HG02884 (cell line): ENCODE results near the gene LHCGR.
"Not testable (repeated sequence)": the region's sequence is repeated elsewhere in the genome, so short reads cannot be mapped to it uniquely, and the experiment has no call there.

Source experiments
- ATAC-seq: cut with Tn5 transposase; IDR thresholded peaks from one replicate; pipeline ENCODE4 v1.9.1; 2021; ENCODE audit warnings: mild to moderate bottlenecking, moderate library complexity; ENCODE audit not compliant: unreplicated experiment

LHCGR gene

DNA sequence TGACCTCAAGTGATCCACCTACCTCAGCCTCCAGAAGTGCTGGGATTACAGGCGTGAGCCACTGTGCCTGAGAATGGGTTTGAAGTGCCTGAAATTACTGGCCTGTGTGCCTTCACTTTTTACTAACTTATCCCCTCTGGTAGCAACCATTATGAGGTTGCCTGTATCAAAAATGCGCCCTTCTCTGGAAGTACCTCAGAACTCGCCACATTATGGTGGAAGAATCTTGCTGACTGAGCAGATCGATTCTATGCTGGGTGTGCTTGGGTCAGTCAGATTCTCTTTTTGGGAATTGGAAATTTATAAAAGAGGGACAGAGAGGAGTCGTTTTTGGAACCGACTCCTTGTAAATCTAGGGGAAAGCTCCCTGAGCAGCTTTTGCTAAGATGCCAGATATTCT lies 8.2 kb downstream of the LHCGR start:
- ATAC-seq: no peak

DNA sequence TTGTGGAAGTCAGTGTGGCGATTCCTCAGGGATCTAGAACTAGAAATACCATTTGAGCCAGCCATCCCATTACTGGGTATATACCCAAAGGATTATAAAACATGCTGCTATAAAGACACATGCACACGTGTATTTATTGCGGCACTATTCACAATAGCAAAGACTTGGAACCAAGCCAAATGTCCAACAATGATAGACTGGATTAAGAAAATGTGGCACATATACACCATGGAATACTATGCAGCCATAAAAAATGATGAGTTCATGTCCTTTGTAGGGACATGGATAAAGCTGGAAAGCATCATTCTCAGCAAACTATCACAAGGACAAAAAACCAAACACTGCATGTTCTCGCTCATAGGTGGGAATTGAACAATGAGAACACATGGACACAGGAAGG lies 16.3 kb downstream of the LHCGR start:
- not testable (repeated sequence) for ATAC-seq

DNA sequence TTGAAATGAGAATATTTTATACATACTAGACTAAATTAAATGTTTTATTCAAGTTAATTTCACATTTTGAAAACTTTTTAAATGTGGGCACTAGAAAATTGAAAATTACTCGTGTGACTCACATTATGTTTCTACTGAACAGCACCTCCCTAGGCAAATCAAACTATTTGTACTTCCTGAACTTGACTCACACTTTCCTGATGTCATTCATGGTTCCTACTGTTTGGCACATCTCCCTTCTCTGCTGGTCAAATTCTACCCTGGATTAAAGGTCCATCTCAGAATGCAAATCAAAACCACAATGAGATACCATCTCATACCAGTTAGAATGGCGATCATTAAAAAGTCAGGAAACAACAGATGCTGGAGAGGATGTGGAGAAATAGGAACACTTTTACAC lies 16.7 kb downstream of the LHCGR start:
- ATAC-seq: no peak

DNA sequence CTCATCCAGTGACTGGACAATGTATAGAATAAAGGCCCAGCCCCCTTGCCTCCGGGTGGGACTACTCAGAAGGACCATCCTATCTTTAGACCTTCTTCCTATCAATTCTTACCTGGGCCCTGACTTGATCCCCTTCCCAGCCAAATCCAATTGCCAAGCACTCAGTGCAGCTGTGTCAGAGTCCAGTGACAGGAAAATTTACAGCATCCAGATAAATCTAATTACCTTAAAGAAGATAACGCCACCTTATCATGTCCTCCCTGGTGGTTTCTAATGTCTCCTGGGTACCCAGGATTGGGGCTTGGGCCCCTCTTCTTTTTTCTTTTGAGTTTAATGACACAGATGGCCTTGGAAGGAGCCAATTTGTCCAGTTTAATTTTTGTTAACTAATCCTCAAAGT lies 19.3 kb downstream of the LHCGR start:
- ATAC-seq: no peak

DNA sequence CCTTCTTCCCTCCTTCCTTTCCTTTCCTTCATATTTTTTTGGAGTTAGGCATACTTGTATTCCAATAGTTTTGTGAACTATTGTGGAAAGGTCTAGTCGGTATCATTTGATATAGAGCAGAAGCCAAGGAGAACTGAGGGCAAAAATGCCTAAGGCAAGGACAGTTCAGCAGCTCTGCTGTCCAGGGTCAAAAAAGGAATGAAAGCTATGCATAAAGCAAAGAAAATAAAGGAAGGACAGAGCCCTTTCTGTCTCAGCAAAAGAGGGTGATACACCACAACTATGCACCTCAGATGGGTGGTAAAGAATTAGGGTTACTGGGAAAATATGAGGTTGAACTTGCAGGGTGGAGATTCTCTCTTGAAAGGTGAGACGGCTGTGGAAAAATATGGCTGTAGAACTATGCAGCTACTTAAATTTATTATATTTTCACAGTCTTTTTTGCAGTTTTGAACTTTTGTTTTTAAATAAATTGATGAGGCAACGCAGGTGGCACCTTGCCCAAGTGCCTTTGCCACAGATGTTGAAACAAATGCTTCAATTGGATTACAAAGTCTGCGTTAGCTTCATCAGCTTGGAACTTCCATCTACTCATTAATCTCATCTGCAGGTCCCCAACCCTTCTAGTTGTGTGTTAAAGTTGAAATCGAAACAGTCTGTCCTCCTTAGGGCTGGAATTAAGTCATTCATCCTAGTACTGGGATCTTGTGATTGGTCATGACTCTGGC lies 20.8 kb downstream of the LHCGR start:
- no peak for ATAC-seq

DNA sequence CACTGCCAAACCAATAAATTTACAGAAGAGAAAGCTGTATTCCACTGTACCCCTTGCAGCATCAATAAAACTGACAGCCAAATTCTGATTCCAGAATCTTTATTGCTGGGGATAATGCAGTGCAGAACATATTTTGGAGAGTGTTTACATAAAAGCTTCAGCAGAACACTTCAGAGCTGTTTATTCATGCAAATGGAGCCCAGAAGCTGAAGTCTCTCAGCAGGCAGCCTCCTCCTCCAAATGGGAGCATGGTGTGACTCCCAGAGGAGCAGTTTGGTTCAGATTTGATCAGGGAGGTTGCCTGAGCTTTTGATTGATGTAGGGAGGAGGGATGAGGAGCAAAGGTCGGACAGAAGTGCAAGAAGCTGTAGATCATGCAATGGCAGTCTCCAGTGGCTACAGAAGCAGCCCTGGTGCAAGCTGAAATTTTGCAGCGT lies 22.4 kb downstream of the LHCGR start:
- no peak for ATAC-seq

DNA sequence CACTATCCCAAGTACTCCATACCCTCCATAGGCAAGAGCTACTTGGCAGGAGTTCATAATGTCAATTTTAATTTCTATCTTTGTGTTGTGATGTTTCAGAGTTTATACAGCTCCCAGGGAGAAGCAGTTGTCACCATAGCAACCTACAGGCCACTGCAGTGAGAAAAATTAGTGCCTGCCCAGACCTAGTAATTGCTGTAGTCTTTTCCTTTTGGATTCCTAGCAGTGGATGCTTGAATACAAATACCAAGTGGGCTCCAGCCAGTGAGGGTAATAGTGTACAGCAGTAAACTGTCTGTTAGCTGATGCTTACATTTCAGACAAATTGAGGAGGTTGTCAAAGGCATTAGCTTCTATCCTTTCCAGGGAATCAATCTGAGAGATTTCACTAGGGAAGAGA lies 26.7 kb downstream of the LHCGR start:
- ATAC-seq: no peak

DNA sequence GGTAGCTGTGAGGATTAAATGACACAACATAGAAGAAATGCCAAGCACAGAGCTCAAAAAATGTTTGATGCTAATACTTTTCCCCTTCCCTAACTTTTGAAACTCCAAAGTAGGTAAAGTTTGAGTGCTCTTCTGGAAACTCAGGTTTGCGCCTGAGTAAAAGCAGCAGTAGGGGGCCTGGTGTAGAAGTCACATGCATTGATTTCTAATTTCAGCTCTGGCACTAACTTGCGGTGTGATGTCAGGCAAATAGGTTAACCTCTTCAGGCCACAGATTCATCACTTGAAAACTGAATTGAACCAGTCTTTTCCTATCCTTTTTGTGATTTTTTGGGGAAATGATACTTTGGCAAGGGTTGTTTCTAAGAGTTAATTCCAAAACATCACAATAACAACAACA lies 27.2 kb downstream of the LHCGR start:
- ATAC-seq: no peak

DNA sequence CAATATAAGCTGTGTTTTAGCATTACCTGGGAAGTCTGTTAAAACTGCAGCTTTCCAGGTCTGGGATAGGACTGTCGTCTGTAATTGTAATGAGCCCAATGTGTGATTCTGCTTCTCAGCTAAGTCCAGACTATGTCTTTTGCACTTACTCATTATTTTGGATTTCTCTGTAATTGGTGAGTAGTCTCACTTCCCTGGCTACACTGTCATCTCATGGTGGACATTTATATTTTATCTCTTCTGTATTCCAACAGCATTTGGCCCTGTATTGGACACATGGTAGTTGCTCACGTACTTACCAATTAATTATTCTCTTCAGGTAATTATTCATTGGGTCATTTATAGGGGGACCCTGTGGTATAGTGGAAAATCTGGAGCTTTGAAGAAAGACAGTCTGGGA lies 28.0 kb downstream of the LHCGR start:
- ATAC-seq: no peak

DNA sequence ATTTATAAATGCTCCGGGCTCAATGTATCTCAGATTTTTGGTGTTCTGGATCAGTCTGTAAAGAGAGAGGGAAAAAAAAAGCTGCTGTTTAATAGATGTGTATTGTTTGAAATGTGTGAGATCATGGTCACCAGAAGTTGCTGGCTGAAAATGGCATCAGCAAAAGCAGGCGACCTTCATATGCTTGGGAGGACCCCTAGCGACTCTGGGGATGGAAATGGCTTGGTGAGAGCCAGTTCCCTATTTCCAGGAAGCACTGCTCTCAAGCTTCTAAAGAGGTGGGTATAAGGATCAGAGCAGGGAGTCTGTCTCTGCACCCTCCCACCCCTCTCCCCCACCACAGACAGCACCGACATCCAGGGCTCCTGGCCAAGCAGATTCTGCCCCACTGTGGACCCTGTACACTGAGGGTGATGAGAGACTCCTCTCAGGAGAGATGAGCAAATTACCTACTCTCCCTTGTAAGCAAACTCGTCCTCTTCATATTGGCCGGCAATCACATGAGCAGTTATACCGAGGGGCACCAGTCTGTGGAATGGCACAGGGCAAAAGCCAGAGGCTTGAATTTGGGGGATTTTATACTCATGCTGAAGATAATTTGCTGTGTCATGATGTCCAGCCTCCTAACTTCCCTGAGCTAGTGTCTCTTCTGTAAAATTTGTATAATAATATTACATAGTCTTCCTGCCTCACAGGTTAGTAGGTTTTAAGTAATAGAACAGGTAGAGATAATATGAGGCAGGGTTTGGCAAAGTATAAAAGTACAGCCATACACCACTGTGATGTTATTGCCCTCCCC lies 29.6 kb downstream of the LHCGR start:
- no peak for ATAC-seq

DNA sequence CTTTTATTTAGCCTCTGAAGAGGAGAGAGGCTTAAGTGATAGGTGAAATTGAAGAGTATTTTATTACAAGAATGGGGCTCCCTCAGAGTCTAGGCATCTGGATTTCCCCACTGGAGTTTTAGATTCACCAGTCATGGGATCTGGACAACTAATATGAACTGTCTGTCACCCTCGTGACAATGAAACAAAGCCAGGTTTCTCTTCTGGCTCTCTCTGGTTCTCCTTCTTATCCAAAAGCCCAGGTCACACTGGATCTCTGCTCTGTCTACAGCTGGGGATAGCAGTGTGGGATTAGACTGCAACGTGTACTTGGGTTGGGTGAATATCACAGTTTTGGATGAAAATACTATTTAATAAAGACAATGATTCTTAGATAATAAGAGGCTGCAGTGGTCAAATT lies 31.2 kb downstream of the LHCGR start:
- ATAC-seq: no peak

DNA sequence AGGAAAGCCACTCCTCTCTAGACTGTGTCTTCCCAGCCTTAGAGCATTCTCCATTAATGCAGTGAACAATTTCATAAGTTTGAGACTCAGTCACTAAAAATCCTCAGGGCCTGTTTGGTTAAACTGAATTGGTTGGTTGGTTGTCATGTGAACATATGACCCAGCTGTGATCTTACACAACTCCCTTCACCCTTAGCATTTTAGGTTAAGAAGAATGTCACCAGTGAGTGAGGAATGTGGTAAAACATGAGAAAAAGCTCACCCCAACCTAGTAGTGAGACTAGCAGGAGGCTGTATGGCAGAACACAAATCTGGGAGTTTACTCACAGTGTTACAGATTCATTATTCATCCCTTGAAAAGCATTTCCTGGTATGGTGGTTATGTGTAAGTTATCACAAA lies 32.4 kb downstream of the LHCGR start:
- ATAC-seq: no peak

DNA sequence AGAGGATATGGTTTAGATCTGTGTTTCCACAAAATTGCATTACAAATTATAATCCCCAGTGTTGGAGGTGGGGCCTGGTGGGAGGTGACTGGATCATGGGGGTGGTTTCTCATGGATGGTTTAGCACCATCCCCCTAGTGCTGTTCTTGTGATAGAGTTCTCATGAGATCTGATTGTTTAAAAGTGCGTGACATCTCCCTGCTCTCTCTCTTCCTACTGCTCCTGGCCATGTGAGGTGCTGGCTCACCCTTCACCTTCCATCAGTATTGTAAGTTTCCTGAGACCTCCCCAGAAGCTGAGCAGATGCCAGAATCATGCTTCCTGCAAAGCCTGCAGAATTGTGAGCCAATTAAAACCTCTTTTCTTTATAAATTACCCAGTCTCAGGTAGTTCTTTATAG lies 33.1 kb downstream of the LHCGR start:
- no peak for ATAC-seq

DNA sequence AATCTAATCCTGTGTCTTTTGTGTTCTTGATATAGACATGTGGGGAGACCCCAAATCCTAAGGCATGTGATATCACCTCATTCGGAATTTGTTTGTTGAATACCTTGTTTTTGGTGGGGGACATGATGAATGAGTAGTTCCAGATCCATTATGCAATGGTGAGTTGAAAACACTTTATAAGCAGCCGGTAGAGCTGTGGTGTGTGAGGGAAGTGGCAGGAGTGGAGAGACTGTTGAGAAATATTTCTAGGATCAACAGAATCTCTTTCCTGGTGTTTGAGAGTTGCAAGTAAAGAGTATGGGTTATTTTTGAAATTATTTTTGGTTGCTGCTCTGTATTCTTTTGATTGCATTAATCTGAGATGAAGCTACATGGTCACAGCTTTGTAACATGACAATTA lies 34.4 kb downstream of the LHCGR start:
- no peak for ATAC-seq

DNA sequence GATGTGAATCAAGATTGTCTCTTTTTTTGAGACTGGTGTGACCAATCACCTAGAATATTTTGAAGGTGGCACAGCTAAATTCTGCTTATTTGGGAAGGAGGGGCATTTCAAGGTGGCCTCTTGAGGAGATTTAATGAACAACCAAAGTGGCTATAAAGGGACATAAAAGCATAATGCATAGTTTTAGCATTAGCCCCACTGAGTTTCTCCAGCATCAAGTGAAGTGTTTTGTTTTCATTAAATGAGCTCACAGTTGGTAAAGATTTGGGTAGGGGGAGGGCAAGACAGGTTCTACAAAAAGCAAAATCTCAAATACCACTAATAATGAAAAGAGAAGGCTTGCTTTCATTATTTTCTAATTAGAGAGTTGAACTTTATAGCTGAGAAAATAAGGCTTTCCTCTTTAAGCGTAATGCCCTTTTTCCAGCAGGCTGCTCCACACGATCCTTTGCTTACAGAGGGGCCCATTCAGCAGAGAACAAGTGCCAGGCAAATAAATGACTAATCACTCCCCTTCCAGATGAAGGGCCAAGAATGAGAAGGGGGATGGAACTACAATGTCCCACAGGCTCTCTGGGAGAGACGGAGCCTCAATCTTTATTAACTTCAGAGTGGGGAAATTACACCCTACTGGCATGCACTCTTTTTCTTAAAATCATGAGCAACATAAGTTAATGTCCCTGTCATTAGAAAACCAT lies 35.9 kb downstream of the LHCGR start:
- no peak for ATAC-seq

DNA sequence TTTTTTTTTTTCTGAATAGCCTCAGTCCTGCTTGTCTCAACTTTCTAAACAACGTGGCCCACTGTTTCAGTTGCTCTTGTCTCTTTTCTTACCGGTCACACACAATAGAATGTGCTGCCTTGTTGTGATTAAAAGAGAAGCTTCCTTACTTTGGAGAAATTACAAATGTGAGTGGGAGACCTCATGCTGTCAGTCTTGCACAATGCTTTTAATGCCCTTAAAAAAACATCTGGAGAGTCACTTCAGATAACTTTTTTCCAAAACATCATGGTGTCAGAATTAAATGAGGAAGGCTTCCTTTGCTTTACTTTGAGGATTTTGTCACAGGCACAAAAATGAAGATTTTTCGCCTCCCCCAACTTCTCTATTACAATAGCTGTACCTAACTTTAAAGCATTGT lies 37.7 kb downstream of the LHCGR start:
- no peak for ATAC-seq

DNA sequence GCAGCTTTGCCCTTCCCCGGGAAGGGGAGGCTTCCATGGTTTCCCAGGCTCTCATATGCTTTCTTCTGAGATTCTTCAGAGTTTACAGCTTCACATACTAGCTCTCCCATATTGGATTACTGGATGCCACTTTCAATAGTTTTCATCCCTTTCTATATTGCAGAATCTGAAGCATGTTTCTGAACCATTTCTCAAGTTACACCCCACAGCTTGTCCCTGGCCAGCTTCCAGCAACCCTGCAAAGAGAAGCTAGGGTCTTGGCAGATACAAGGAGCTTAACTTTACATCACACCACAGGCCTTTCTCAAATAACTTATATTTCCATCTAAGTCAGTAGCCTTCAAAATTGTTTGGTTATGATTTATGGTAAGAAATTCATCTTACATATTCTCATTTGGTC lies 39.6 kb downstream of the LHCGR start:
- no peak for ATAC-seq

DNA sequence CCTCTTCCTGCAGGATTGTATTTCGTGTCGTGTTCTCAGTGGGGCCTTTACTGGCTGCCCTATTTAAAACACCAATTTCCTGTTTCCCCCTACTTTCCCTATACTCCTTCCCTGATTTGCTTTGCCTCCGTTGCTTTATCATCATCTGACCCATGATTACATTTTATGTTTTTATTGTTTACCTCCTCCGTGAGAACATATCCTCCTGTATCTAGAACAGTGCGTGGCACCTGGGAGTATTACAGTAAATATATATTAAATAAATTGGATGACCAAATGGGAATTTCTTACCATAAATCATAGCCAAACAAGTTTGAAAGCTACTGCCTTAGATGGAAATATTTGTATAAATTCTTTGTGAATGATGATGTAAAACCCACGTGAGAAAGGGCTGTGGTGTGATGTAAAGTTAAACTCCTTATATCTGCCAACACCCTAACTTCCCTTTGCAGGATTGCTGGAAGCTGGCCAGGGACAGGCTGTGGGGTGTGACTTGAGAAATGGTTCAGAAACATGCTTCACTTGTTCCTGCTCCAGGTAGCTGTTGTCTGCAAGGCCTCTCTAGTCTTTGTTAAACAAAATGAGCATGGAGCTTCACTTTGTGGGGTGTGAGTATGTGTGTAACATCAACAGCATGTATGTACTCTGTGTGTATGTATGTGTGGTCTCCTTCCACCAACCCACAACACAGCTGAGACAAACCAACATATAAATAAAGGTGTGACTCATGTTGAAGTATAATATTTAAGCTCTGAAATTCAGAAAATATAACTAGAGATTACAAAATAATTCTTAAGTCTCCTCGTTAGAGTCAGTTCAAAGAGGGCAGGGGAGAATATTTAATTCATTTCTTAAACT lies 40.3 kb downstream of the LHCGR start:
- ATAC-seq: no peak

DNA sequence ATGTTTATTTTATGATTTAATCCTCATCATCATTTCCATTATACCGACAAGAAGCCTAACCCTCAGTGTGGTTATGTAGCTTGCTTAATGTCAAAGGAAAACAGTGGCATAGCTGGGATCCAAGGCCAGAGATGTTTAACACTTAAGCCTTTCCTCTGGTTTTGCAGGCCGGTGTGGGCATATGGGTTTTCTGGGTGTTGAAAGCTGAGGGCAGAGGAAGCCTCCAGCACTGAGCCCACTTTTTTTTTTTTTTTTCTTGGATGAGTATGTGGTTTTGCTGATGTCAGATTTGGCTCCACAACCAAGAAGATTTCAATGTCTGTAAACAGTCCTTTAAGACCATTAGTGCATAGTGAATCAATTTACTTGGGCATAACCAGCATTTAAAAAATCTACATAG lies 41.3 kb downstream of the LHCGR start:
- ATAC-seq: no peak

DNA sequence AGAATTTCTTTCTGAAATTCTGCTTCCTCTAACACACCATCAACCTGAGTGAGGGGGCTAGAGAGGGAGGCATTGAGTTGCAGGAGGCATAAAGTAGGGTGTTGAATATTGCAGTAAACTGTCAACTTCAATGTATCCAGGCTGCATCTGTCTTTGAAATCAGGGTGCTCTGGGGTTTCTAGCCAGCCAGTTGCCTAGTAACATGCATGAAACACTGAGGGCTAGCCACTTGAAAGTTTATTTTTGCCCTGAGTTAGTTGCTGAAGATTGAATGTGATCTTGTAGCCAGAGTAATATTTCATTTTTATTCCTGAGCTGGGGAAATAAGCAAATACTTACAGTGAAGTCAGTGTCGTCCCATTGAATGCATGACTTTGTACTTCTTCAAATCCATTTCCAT lies 41.9 kb downstream of the LHCGR start:
- ATAC-seq: no peak

DNA sequence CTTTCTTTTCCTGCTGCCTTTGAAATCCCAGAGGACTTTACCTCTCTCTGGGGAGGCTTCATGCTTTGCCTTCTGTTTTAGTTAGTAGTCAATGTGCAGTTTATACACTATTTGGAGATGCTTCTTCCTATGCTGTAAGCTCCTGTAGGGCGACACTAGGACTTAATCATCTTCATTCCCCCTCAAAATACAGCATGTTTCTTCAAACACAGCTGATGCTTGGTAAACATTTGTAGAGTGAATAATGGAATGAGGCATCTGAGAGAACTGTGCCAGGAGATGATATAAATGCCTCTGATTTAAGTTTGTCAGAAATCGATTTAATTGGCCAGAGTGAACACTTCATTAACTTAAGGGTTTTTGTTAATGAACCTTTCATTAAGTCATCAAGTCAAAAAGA lies 43.4 kb downstream of the LHCGR start:
- ATAC-seq: no peak
